Spleen (tissue), 11 donors: ENCODE measurements around the gene ARVCF. TPM values are rescaled to one million over a fixed set of nuclear protein-coding genes. Genes with fewer than 3 reads are reported as not detected.
A peak's percentile ranks its signal among the peaks of the same experiment; 100 is the strongest.

ENCODE experiments used
- DNase-seq: peaks from one replicate; pipeline ENCODE4 v3.0.0-alpha.2; 2020
- H3K27ac ChIP-seq, 8 donors: fragments of 200-600 bp; sonication (generic) in 7 of 8; 1 replicate in 4 of 8; 2 replicates in 4 of 8; pipeline versions ENCODE4 v1.5.0 to v1.8.0; 2016 to 2021; ENCODE audit warnings: inconsistent platforms in 4 of 8, mild to moderate bottlenecking in 4 of 8, moderate library complexity in 1 of 8
- H3K27me3 ChIP-seq, 7 donors: fragments of 200-600 bp; sonication (generic) in 6 of 7; replicated peaks in 1 of 7; 1 replicate in 4 of 7; 2 replicates in 3 of 7; pipeline versions ENCODE4 v1.5.0 to v1.8.0; 2016 to 2021; ENCODE audit warnings: inconsistent platforms in 3 of 7, mild to moderate bottlenecking in 1 of 7
- H3K36me3 ChIP-seq, 6 donors: fragments of 200-600 bp; sonication (generic) in 5 of 6; 1 replicate in 4 of 6; 2 replicates in 2 of 6; pipeline versions ENCODE4 v1.5.0 to v1.8.0; 2016 to 2021; ENCODE audit warnings: inconsistent platforms in 2 of 6
- H3K4me1 ChIP-seq, 6 donors: fragments of 200-600 bp; sonication (generic) in 5 of 6; 1 replicate in 3 of 6; 2 replicates in 3 of 6; pipeline versions ENCODE4 v1.5.0 to v1.8.0; 2016 to 2021; ENCODE audit warnings: inconsistent platforms in 3 of 6
- H3K4me3 ChIP-seq, 8 donors: fragments of 200-600 bp; sonication (generic) in 7 of 8; 1 replicate in 4 of 8; 2 replicates in 4 of 8; pipeline versions ENCODE4 v1.5.0 to v1.8.0; 2016 to 2021; ENCODE audit warnings: inconsistent platforms in 4 of 8, mild to moderate bottlenecking in 4 of 8, moderate library complexity in 2 of 8
- H3K9me3 ChIP-seq, 8 donors: fragments of 200-600 bp; sonication (generic) in 7 of 8; 1 replicate in 4 of 8; 2 replicates in 4 of 8; pipeline versions ENCODE4 v1.5.0 to v1.8.0; 2016 to 2021; ENCODE audit warnings: inconsistent platforms in 4 of 8
- POLR2A ChIP-seq, 3 donors: fragments of 450-650 bp; IDR thresholded peaks; one replicate each; pipeline ENCODE4 v1.5.1; 2017; ENCODE audit warnings: antibody characterized with exemption in 3 of 3, mild to moderate bottlenecking in 1 of 3
- POLR2AphosphoS5 ChIP-seq, 3 donors: sonication (generic); formaldehyde crosslinking; IDR thresholded peaks; one replicate each; pipeline ENCODE4 v1.5.1; 2017; ENCODE audit warnings: antibody characterized with exemption in 3 of 3
- WGBS, 5 donors: extraction: QIAGEN DNeasy Blood & Tissue Kit in 3 of 5; methylation state at CpG; one replicate each; pipeline versions ENCODE4 v1.1.5 to v1.1.7; 2013 to 2018; 5-methylcytosine and 5-hydroxymethylcytosine counted together
- intact Hi-C: fragments of 100-400 bp; cut with DNase I; formaldehyde crosslinking; loops from one replicate; pipeline ENCODE4 v1.15.0; 2023; ENCODE audit warnings: low total_unique reads
- polyA plus RNA-seq, 3 donors: library from polyadenylated mRNA; stranded (reverse); fragments of 200-250 nt; gene quantifications; one replicate each; pipeline ENCODE4 v1.2.1, GENCODE V29; 2013
- total RNA-seq, 7 donors: library from RNA; depleted of rRNA in 3 of 7; stranded (reverse); fragments of >200 nt in 3 of 7; fragmentation: NEBNext Ultra II Directional in 4 of 7; extraction: Animal tissue kit (Norgen Biotek cat#: 25700) in 4 of 7; gene quantifications; one replicate each; pipeline versions ENCODE4 v1.1.0 to v1.2.1, GENCODE V29; 2016 to 2021
- TF ChIP-seq, protein P1 (sequence below), 11 experiments: fragments of 200-600 bp in 7 of 11; fragments of 450-650 bp in 4 of 11; sonication (generic) in 4 of 11; IDR thresholded peaks in 8 of 11; conservative IDR thresholded peaks in 3 of 11; 1 replicate in 7 of 11; 2 replicates in 4 of 11; pipeline versions ENCODE4 v1.4.0 to v1.8.0; 2016 to 2021; ENCODE audit warnings: antibody characterized with exemption in 11 of 11, inconsistent platforms in 4 of 11, mild to moderate bottlenecking in 1 of 11
- donor health status: healthy with polysubstance abuse.
- donor health status: DM: no; HTN: no; CAD: no; lungs with moderate emphysema.
- donor health status: DM: no; HTN: no; CAD: no.
- donor health status: Bipolar disorder and iron deficiency.
- donor health status: healthy.
- donor health status: DM: no; HTN: no; CAD: no.
- donor health status: DM: yes; HTN: yes; CAD: no.

Gene ARVCF
- total and polyA plus RNA-seq, 10 donors = 9.4 to 96.7 (median 27.6) TPM

DNA sequence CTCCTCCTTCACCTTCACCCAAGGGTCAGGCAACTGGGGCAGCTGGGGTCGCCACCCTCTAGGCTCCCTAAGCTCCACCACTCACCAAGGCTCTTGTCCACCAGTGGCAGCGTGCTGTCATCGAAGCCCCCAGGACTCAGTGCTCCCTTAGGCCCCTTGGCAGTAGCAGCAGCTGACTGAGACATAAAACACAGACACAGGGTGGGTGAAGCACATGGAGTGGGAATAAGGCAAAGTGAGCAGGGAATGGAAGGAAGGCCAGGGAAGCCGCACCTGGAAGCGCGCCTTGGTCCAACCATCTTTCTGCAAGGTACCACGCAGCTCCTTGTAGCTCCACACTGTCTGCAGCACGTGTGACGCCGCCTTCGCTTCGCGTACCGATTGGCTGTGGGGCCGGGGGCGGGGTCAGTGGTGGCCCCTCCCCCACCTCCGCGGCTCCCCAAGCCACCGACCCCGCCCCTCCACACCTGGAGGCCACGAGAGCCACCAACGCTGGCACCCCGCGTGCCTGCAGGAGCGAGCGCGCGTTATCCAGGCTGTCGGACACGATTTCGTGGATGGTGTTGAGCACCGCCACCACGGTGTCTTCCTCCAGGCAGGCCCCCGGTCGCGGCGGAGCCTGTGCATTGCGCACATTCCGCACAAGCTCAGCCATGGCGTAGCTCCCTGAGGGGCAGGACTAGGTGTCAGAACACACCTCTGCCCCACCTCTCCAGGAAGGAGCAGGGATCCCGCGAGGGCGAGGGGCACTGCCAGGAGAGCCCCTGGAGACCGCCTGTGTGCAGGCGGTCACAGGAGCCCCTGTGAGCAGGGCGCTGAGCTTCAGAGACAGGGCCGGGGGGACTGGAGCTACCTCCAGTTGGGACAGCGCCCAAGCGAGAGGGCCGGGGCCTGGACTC, 43.7 kb downstream of the ARVCF start:
- intact Hi-C loops = loop anchor here (5.0 to 10.0 kb wide), 2 partner anchors 39 to 152 kb away; no protein-coding TSS in a partner anchor
- no peak for DNase-seq
- Histone ChIP-seq H3K27me3 (no peaks in the 10 kb centered on the region), H3K27ac (peak overlapping the region in 1 of 8 donors; percentile 58), H3K4me1 (peaks cover 0 to 72% (median 28%) of the 10 kb centered on the region in 6 donors), H3K4me3 (no peak overlapping the region), H3K36me3 (peaks cover 0 to 85% (median 18%) of the 10 kb centered on the region in 6 donors), H3K9me3 (no peaks in the 10 kb centered on the region)
- TF ChIP-seq POLR2AphosphoS5 (IDR thresholded peaks at IDR 0.05) = peak in 1 of 3 donors; percentile 32
- TF ChIP-seq, protein P1, sequence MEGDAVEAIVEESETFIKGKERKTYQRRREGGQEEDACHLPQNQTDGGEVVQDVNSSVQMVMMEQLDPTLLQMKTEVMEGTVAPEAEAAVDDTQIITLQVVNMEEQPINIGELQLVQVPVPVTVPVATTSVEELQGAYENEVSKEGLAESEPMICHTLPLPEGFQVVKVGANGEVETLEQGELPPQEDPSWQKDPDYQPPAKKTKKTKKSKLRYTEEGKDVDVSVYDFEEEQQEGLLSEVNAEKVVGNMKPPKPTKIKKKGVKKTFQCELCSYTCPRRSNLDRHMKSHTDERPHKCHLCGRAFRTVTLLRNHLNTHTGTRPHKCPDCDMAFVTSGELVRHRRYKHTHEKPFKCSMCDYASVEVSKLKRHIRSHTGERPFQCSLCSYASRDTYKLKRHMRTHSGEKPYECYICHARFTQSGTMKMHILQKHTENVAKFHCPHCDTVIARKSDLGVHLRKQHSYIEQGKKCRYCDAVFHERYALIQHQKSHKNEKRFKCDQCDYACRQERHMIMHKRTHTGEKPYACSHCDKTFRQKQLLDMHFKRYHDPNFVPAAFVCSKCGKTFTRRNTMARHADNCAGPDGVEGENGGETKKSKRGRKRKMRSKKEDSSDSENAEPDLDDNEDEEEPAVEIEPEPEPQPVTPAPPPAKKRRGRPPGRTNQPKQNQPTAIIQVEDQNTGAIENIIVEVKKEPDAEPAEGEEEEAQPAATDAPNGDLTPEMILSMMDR (IDR thresholded peaks at IDR 0.05 in 8 of 11, conservative IDR thresholded peaks at IDR 0.05 in 3 of 11) = no peak
- 93 to 95% (median 93%) methylated on average over 31 to 50 of the region's 50 CpGs for WGBS, 5 donors

GRCh38 chr22:19972251-19972650, 44.4 kb downstream of the ARVCF start:
- intact Hi-C loops = loop anchor here (5.0 to 10.0 kb wide), 2 partner anchors 40 to 153 kb away; no protein-coding TSS in a partner anchor
- Histone ChIP-seq H3K27me3 (no peaks in the 10 kb centered on the region), H3K36me3 (peaks cover 0 to 85% (median 23%) of the 10 kb centered on the region in 6 donors), H3K4me3 (no peak overlapping the region), H3K4me1 (peaks cover 0 to 76% (median 28%) of the 10 kb centered on the region in 6 donors), H3K9me3 (no peaks in the 10 kb centered on the region), H3K27ac (peak overlapping the region in 3 of 8 donors; percentile 36 to 58 (median 43))
- WGBS, 5 donors = 85 to 96% (median 92%) methylated on average over 4 to 9 of the region's 9 CpGs
- no peak for DNase-seq
- TF ChIP-seq, protein P1 (IDR thresholded peaks at IDR 0.05 in 8 of 11, conservative IDR thresholded peaks at IDR 0.05 in 3 of 11) = no peak
- TF ChIP-seq POLR2AphosphoS5 (IDR thresholded peaks at IDR 0.05) (peak in 1 of 3 donors; percentile 46), POLR2A (IDR thresholded peaks at IDR 0.05) (no peak)

GRCh38 chr22:19971276-19972124, 45.1 kb downstream of the ARVCF start:
- no peaks in the 10 kb centered on the region for H3K9me3 ChIP-seq
- TF ChIP-seq POLR2AphosphoS5 (IDR thresholded peaks at IDR 0.05) (peak; percentile 22 to 71 (median 39)), POLR2A (IDR thresholded peaks at IDR 0.05) (no peak)
- TF ChIP-seq, protein P1 (IDR thresholded peaks at IDR 0.05 in 8 of 11, conservative IDR thresholded peaks at IDR 0.05 in 3 of 11) = no peak
- no peak for DNase-seq
- H3K4me3 ChIP-seq = no peak overlapping the region
- H3K27ac ChIP-seq = peak overlapping the region in 4 of 8 donors; percentile 25 to 58 (median 40)
- H3K4me1 ChIP-seq = peaks cover 0 to 78% (median 28%) of the 10 kb centered on the region in 6 donors
- H3K27me3 ChIP-seq = no peaks in the 10 kb centered on the region
- intact Hi-C loops = loop anchor here (5.0 to 10.0 kb wide), 2 partner anchors 41 to 153 kb away; no protein-coding TSS in a partner anchor
- peaks cover 0 to 85% (median 28%) of the 10 kb centered on the region in 6 donors for H3K36me3 ChIP-seq
- WGBS, 5 donors = 51 to 66% (median 55%) methylated on average over 19 to 28 of the region's 28 CpGs
